Esophagus squamous epithelium (tissue), 4 donors: ENCODE measurements around the gene SETD1A.

Experiments
- POLR2A ChIP-seq, 4 donors: fragments of 450-650 bp; IDR thresholded peaks; one replicate each; pipeline ENCODE4 v1.6.1; 2017; ENCODE audit warnings: antibody characterized with exemption in 4 of 4, mild to moderate bottlenecking in 4 of 4, moderate library complexity in 3 of 4
- TF ChIP-seq, protein P1 (sequence below), 6 experiments: fragments of 450-650 bp in 4 of 6; fragments of 200-600 bp in 2 of 6; sonication (generic) in 2 of 6; IDR thresholded peaks; one replicate each; pipeline ENCODE4 v1.5.1; 2016 to 2019; ENCODE audit warnings: antibody characterized with exemption in 6 of 6, mild to moderate bottlenecking in 4 of 6, moderate library complexity in 4 of 6

DNA sequence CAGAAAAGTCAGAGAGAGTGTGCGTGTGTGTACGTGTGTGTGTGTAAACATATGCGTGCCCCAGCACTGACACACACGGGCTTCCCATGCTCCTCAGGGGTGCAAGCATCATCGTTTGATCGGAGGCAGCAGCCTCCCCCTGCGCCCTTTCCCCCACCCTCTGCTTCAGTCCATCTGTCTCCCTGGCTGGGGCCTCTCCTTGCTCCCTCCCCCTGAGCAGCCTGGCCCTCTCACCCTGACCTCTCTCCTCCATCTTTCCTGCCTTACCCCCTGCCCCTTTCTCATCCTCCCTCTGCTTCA lies 48.5 kb downstream of the SETD1A start:
- TF ChIP-seq, protein P1, sequence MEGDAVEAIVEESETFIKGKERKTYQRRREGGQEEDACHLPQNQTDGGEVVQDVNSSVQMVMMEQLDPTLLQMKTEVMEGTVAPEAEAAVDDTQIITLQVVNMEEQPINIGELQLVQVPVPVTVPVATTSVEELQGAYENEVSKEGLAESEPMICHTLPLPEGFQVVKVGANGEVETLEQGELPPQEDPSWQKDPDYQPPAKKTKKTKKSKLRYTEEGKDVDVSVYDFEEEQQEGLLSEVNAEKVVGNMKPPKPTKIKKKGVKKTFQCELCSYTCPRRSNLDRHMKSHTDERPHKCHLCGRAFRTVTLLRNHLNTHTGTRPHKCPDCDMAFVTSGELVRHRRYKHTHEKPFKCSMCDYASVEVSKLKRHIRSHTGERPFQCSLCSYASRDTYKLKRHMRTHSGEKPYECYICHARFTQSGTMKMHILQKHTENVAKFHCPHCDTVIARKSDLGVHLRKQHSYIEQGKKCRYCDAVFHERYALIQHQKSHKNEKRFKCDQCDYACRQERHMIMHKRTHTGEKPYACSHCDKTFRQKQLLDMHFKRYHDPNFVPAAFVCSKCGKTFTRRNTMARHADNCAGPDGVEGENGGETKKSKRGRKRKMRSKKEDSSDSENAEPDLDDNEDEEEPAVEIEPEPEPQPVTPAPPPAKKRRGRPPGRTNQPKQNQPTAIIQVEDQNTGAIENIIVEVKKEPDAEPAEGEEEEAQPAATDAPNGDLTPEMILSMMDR (IDR thresholded peaks at IDR 0.05) = no peak
- TF ChIP-seq POLR2A (IDR thresholded peaks at IDR 0.05) = no peak
